Epithelial cell of umbilical artery (primary cell): ENCODE data around the gene DNAJC6. TPM values are rescaled to one million over a fixed set of nuclear protein-coding genes. Genes with fewer than 3 reads are reported as not detected.

Experiments
- total RNA-seq: library from RNA; depleted of rRNA; stranded (reverse); fragments of >200 nt; gene quantifications from 2 replicates; pipeline ENCODE4 v1.2.3, GENCODE V29; 2014

DNAJC6 gene
- 2.3 and 4.6 TPM in 2 replicates for total RNA-seq

DNA sequence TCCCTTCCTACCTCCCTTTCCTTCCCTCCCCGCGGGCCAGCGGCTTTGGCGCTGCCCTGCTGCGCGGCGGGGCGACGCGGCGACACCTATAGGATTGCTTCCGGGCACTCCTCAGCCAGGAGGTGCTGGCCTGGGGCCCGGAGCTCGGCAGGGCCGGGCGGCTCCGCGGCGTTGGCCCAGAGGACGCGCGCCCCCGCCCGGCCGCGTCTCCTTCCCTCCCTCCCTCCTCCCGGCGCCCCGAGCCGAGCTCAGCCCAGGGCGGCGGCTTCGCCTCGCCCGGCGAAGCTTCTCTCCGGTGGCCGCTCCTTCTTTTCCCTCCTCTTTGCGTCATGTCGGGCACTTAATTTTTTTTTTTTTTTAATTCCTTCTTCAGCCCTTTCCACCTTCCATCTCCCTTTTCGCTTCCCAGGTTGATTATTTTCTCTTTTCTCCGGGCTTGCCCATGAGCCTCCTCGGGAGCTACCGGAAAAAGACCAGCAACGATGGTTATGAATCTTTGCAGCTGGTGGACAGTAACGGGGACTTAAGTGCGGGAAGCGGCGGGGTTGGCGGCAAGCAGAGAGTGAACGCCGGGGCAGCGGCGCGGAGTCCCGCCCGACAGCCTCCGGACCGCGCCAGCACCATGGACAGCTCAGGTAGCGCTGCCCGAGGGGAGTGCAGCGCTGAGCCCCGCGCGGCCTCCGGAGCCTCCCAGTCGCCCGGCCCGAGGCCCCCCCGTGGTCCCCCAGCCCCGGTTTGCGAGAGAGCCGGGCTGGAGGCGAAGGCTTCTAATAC is at the start of gene DNAJC6:
Gene DNAJC6, plus strand, starts transcription at position 240 of the 774 bp plus-strand sequence. Its CDS starts 203 bp downstream, at position 443.

DNA sequence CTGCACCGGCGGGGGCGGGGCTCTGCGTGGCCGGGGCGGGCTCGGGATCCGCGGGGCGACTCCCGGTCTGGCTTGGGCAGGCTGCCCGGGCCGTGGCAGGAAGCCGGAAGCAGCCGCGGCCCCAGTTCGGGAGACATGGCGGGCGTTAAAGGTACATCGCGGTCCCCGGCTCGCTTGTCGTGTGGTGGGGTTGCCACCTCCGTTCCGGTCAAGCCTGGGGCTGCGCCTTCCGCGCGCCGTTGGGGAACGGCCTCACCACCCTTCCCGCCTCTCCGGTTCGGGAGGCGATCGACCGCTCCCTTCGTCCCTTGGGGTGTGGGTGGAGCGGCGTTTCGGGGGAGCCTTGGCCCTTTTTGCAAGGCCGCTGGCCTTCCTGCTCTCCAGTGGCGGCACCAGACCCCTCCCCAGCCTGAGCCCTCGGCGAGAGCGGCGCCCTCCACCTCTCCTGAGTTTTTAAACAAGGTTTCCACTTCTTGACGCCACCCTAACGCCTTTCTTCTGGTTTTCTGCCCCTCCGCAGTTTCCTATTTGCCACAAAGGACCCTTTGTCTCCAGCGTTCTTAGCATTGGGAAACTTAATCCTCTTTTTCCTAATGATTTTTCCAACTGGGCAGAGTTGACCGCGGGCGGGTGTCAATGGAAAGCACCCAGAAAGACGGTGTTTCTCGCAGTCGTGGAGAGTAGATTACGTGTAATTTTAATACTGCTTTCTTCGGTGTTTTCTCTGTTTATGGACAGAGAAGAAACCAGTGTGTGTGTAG is 111.4 kb downstream of the DNAJC6 start, which contains the start of the genes LEPR and LEPROT:
Gene LEPR, plus strand, starts transcription at position 79 of the 761 bp plus-strand sequence. CDS start 144,898 bp downstream, outside the sequence.
Gene LEPROT, plus strand, starts transcription at position 79 of the 761 bp plus-strand sequence. Its CDS starts 57 bp downstream, at position 136.

Other genes with a start within 250 kb of the DNAJC6 start
- gene AK4, start 161.3 kb upstream of the DNAJC6 start, total RNA-seq: 18.2 and 18.7 TPM in 2 replicates
- gene LEPR, start 111.1 kb downstream of the DNAJC6 start, total RNA-seq: 11.4 and 24.0 TPM in 2 replicates
- gene LEPROT, start 111.1 kb downstream of the DNAJC6 start, total RNA-seq: 34.4 and 35.3 TPM in 2 replicates